Hepatic stellate cell (primary cell): Measurements from ENCODE around the gene PRKN.

Experiments used
- DNase-seq: peaks from one replicate; pipeline ENCODE4 v3.0.0; 2011; ENCODE audit warnings: low spot score

PRKN gene

DNA sequence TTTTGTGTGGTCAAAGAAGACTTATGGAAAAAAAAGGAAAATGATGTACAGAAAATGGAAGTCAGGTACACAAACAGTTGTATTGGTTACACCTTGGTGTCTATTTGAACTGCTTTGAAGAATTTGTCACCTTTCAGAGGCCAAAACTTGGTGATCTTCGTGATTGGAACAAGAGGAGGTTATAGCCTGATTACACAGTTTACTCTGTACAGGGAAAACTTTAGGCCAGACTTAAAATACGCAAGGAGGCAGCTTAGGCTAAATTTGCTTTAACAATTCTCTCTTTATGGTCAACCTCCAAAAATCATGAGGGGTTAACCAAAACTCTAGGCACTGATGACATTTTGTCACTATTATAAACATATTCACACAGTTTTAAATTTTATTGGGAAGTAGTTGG is 353.7 kb downstream of the PRKN start:
- DNase-seq: no peak

DNA sequence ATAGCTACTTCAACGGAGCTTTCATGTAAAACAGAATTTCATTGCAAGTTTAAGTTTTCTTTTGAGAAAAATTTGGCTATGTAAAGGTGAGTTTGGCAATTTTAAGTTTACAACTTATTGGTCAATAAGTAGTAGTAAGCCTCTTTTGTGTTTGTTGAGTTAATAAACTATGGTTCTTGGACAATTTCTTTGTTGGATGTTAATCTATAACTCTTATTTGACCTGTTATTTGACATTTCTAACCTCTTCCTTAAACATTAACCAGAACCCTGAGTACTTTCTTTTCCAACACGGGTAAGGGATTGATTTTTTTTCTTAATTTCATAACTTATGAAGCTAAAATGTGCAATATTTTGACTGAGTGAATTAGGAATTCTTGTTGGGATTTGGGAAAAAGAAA is 354.4 kb downstream of the PRKN start:
- no peak for DNase-seq

DNA sequence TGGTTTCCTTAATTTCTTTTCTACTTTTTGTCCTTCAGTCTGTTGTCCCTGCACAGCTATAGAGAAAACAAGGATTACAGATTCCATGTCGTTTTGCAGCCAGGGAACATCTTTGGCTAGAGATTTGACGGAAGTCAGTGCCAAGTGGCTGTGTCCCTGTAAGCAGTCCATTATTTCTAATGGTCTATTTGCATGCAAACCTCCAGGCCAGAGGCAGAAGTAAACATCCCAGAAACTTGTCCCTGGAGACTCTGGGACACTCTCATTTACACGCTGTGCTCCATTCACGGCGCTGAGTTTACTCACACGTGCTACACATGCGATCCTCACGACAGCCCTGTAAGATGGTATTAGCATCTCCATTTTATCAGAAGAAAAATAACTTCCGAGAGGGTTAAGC is 355.5 kb downstream of the PRKN start:
- no peak for DNase-seq

DNA sequence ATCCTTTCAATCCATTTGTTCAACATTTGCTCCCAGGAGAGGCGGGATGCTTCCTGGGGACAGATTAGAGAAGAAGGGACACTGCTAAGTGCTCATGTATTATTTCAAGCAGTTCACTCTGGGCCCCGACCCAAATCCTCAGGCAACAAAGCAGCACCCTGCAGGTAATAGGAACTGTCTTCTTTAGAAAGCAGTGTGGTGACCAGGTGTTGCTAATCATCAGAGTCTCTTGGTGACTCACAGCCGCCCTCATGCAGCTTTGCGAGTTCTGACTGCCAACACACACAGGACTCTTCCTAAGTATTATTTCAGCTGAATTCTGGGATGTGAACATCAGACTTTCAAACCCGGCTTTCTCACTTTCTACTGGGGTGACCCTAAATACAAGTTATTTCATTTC is 356.4 kb downstream of the PRKN start:
- DNase-seq: no peak

GRCh38 chr6:162369091-162369490 is 358.5 kb downstream of the PRKN start:
- DNase-seq: no peak

DNA sequence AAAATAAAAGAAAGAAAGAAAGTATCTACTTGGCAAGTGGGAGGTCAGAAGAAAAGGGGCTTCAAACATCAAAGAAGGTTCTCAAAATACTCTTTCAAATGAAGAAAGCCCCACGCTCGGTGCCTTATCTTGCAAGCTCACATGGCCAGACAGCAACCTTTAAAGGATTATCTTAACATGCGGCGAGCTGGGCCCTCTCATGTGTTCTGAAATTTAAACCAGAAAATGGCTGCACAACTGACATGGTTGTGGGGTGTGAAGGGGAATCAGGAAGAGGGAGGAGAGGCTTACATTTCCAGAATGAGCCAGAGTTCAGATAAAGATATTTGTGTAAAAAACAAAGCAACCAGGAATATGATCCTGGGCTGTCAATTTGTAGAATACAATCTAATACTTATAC is 363.1 kb downstream of the PRKN start:
- no peak for DNase-seq

- no peak for DNase-seq
Measured at GRCh38 chr6:162363757-162364156, 363.8 kb downstream of the PRKN start.

DNA sequence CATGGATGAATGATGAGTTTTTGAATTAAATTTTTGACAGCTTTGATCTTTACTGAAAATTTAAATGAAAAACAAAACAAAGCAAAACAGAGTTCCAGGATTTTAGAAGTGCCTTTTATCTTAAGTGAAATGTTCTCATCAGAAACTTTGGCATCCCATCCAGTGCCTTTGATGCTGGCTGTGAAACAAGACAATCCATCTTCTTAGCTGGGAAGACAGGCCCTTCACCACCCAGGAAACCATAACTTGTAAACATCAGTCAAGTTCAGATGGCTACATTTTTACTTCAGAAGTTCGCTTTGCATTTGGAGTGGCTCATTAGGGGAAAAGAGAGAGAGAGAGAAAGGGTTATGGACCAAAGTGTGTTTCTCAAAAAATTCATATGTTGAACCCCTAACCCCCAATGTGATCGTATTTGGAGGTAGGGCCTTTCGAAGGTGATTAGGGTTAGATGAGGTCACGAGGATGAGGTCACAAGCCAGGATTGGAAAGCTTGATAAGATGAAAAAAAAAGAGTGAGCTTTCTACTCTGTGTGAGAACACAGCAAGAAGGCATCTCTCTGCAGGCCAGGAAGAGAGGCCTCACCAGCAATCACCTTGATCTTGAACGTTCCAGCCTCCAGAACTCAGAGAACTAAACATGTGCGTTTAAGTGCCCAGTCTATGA is 366.5 kb downstream of the PRKN start:
- DNase-seq: no peak

- no peak for DNase-seq
Measured at GRCh38 chr6:162358625-162359024, 368.9 kb downstream of the PRKN start.

- DNase-seq: no peak
Measured at GRCh38 chr6:162345051-162345511, 382.5 kb downstream of the PRKN start.

GRCh38 chr6:162344646-162345010 is 382.9 kb downstream of the PRKN start:
- no peak for DNase-seq

GRCh38 chr6:162343936-162344645 is 383.5 kb downstream of the PRKN start:
- no peak for DNase-seq

GRCh38 chr6:162343198-162343935 is 384.2 kb downstream of the PRKN start:
- no peak for DNase-seq

GRCh38 chr6:162337412-162337811 is 390.2 kb downstream of the PRKN start:
- no peak for DNase-seq

DNA sequence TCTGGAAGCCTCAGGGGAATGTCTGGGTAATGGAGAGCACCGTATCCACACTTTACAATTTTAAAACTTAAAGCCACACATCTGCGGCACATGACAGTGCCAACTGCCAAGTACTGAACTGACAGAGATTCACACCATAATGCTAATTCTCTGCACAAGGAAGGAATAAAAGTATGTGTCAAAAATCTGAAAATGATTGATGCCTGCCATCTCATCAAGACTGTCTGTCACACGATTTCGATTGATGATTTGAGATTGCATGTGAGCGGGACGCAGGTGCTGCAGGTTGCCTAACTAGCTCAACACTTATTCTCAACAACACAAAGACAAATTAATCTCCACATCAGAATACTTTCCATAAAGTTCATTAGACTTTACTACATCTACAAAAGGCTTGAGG is 391.2 kb downstream of the PRKN start:
- DNase-seq: no peak

GRCh38 chr6:162332365-162332764 is 395.2 kb downstream of the PRKN start:
- DNase-seq: no peak

- DNase-seq: no peak
Measured at GRCh38 chr6:162331911-162332310, 395.7 kb downstream of the PRKN start.

DNA sequence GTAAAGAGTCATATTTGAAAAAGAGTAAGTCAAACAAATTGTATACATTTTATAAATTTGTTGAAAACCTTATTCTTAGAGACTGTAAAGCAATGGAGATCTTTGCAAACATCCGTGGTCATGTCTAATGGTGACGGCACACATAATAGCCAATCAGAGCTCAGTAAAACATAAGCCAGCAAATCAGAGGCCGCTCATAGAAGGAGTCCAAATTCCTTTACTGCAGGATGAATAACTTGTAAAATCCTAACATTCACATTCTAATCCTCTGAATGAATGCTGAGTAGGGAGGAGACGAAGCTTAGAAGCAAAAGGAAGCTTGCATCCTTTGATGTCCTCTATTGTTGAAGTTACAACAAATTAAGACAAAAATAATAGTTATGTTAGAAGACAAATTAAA is 401.7 kb downstream of the PRKN start:
- no peak for DNase-seq

DNA sequence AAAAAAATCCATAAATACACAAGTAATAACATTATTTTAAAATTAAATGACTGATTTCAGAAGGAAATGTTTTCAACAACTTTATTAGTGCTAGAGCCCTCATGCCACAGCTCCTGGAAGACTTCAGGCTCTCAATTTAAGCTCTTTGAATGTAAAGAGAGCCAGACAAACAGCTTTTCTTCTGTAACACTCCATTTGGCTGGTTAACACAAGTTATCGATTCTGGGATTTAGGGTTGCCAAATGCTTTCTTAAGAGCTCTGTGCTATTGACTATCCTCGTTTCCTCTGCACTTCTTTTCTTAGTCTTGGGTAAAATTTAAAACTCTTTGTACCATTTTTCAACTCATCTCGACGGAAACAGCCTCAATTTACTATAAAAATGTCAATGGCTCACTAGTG is 402.5 kb downstream of the PRKN start:
- no peak for DNase-seq

- no peak for DNase-seq
Measured at GRCh38 chr6:162315291-162315690, 412.3 kb downstream of the PRKN start.

DNA sequence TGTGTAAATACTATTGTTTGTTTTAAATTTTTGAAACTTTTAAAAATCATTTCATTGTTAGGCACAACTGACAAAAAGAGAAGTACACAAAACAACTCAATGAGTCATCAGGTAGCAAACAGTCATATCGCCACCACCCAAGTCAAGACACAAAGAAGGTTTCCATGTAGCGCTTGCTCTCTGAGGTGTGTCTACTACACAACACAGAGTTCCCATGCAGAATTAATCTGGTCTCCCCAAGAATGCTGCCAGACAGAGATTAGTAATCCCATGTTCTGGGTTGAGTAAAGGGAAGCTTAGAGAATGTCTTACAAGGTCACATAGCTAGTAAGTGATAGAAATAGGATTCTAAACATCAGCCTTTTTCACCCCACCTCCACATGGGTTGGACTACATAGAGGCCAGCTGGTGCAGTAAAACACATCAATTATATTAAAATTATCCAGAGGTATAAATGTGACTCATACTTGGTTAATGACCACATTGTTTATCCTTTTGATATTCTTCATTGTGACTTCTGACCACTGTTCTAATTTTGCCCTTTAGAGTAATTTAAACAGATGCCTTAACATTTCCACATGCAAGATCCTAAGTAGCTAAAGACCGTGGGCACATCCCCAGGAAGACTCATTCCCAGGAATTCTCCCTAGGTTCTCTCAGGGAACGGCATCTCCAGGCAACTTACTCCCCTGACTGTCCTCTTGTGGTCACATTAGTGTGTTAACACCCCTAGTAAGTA is 413.5 kb downstream of the PRKN start:
- DNase-seq: no peak

- no peak for DNase-seq
Measured at GRCh38 chr6:162307865-162308264, 419.7 kb downstream of the PRKN start.

DNA sequence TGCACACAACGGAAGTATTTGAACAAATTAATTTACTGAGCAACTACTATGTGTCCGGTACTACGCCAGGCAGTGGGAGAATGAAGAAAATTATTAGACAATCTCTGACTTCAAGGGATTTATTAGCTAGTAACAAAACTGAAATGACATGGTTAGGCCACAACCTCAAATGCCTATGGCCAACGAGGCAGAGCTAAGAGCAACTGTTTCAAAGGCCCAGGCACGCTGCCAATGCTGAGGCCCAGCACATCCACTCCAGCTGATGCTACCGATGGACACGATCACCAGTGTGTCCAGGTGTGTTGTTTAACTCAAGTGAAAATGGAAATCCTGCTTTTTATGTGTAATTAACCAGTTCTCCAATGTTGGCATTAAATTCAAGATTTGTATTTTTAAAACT is 420.9 kb downstream of the PRKN start:
- no peak for DNase-seq
